ENCODE measurements around the gene DNHD1.

Gene DNHD1

GRCh38 chr11:6556139-6556949 lies 59.3 kb downstream of the DNHD1 start:
- TF ChIP-seq ZNF274 (IDR thresholded peaks at IDR 0.05; ENCODE audit: low read depth, low read length): no peak
- H3K4me3 ChIP-seq (ENCODE audit: low read length): no peak overlapping the region

GRCh38 chr11:6557063-6557462 lies 60.0 kb downstream of the DNHD1 start:
- H3K4me3 ChIP-seq (ENCODE audit: low read length): no peak overlapping the region
- TF ChIP-seq ZNF274 (IDR thresholded peaks at IDR 0.05; ENCODE audit: low read depth, low read length): no peak

- no peak overlapping the region for H3K4me3 ChIP-seq (ENCODE audit: low read length)
- no peak for TF ChIP-seq ZNF274 (IDR thresholded peaks at IDR 0.05; ENCODE audit: low read depth, low read length)
These were observed 60.9 kb downstream of the DNHD1 start for GRCh38 chr11:6557761-6558674.

- no peak for TF ChIP-seq ZNF274 (IDR thresholded peaks at IDR 0.05; ENCODE audit: low read depth, low read length)
- H3K4me3 ChIP-seq (ENCODE audit: low read length): no peak overlapping the region
These were observed 62.3 kb downstream of the DNHD1 start for GRCh38 chr11:6559369-6559768.

GRCh38 chr11:6561288-6561687 lies 64.2 kb downstream of the DNHD1 start:
- no peak overlapping the region for H3K4me3 ChIP-seq (ENCODE audit: low read length)
- no peak for TF ChIP-seq ZNF274 (IDR thresholded peaks at IDR 0.05; ENCODE audit: low read depth, low read length)

GRCh38 chr11:6563121-6563619 lies 66.1 kb downstream of the DNHD1 start:
- TF ChIP-seq ZNF274 (IDR thresholded peaks at IDR 0.05; ENCODE audit: low read depth, low read length): no peak

GRCh38 chr11:6563667-6564066 lies 66.6 kb downstream of the DNHD1 start:
- no peak overlapping the region for H3K4me3 ChIP-seq (ENCODE audit: low read length)
- no peak for TF ChIP-seq ZNF274 (IDR thresholded peaks at IDR 0.05; ENCODE audit: low read depth, low read length)

More at GRCh38 chr11:6563121-6563619, 66.1 kb downstream of the DNHD1 start:
- no peak overlapping the region for H3K4me3 ChIP-seq (ENCODE audit: low read length)

- TF ChIP-seq ZNF274 (IDR thresholded peaks at IDR 0.05; ENCODE audit: low read depth, low read length): no peak
- no peak overlapping the region for H3K4me3 ChIP-seq (ENCODE audit: low read length)
These were observed 68.2 kb downstream of the DNHD1 start for GRCh38 chr11:6565325-6565724.

- no peak for TF ChIP-seq ZNF274 (IDR thresholded peaks at IDR 0.05; ENCODE audit: low read depth, low read length)
- no peak overlapping the region for H3K4me3 ChIP-seq (ENCODE audit: low read length)
These were observed 69.1 kb downstream of the DNHD1 start for GRCh38 chr11:6565988-6566703.

GRCh38 chr11:6566704-6567370 lies 69.8 kb downstream of the DNHD1 start:
- no peak for TF ChIP-seq ZNF274 (IDR thresholded peaks at IDR 0.05; ENCODE audit: low read depth, low read length)
- no peak overlapping the region for H3K4me3 ChIP-seq (ENCODE audit: low read length)

GRCh38 chr11:6567371-6567745 lies 70.3 kb downstream of the DNHD1 start:
- no peak for TF ChIP-seq ZNF274 (IDR thresholded peaks at IDR 0.05; ENCODE audit: low read depth, low read length)
- H3K4me3 ChIP-seq (ENCODE audit: low read length): no peak overlapping the region

GRCh38 chr11:6568191-6568918 lies 71.3 kb downstream of the DNHD1 start:
- no peak for TF ChIP-seq ZNF274 (IDR thresholded peaks at IDR 0.05; ENCODE audit: low read depth, low read length)

GRCh38 chr11:6569706-6570105 lies 72.6 kb downstream of the DNHD1 start:
- TF ChIP-seq ZNF274 (IDR thresholded peaks at IDR 0.05; ENCODE audit: low read depth, low read length): no peak
- no peak overlapping the region for H3K4me3 ChIP-seq (ENCODE audit: low read length)

More at GRCh38 chr11:6568191-6568918, 71.3 kb downstream of the DNHD1 start:
- H3K4me3 ChIP-seq (ENCODE audit: low read length): no peak overlapping the region
